Natural killer cell (primary cell): ENCODE data around the gene GSTM5. TPM values are rescaled to one million over a fixed set of nuclear protein-coding genes. Genes with fewer than 3 reads are reported as not detected.
A peak's percentile ranks its signal among the peaks of the same experiment; 100 is the strongest.
"Not testable (repeated sequence)": the region's sequence is repeated elsewhere in the genome, so short reads cannot be mapped to it uniquely, and the experiment has no call there.

Source experiments
- ATAC-seq, 3 donors: fragments of 150-1000 bp in 2 of 3; fragments of 200-7000 bp in 1 of 3; cut with Tn5 transposase; 1 replicate in 1 of 3; 2 replicates in 2 of 3; pipeline ENCODE4 v1.10.0; 2021; ENCODE audit warnings: mild to moderate bottlenecking in 2 of 3, moderate library complexity in 2 of 3
- DNase-seq, 2 donors: peaks; one replicate each; pipeline versions ENCODE4 v3.0.0 to v3.0.0-alpha.2; 2013 to 2021; ENCODE audit warnings: mixed read lengths in 1 of 2
- H3K27ac ChIP-seq: one replicate; pipeline ENCODE4 v1.5.1; 2013; ENCODE audit warnings: mild to moderate bottlenecking, low read length
- H3K27me3 ChIP-seq: one replicate; pipeline ENCODE4 v1.6.1; 2013; ENCODE audit warnings: low read length; ENCODE audit not compliant: control insufficient read depth, insufficient read depth
- H3K36me3 ChIP-seq: one replicate; pipeline ENCODE4 v1.6.1; 2013; ENCODE audit warnings: low read length; ENCODE audit not compliant: control insufficient read depth, insufficient read depth
- H3K4me1 ChIP-seq: one replicate; pipeline ENCODE4 v1.6.1; 2013; ENCODE audit warnings: low read length; ENCODE audit not compliant: control insufficient read depth, insufficient read depth
- H3K4me3 ChIP-seq: one replicate; pipeline ENCODE4 v1.5.1; 2013; ENCODE audit warnings: low read length
- H3K9me3 ChIP-seq: one replicate; pipeline ENCODE4 v1.6.1; 2013; ENCODE audit warnings: low read length; ENCODE audit not compliant: control insufficient read depth, insufficient read depth
- H3K27ac Mint-ChIP-seq, 2 donors: one replicate each; pipeline ENCODE4 v1.8.0; 2022; ENCODE audit warnings: mild to moderate bottlenecking in 2 of 2, mixed read lengths in 2 of 2, moderate library complexity in 1 of 2
- H3K27me3 Mint-ChIP-seq, 2 donors: one replicate each; pipeline ENCODE4 v1.8.0; 2022; ENCODE audit warnings: low read depth in 2 of 2, mixed read lengths in 2 of 2
- H3K36me3 Mint-ChIP-seq: one replicate; pipeline ENCODE4 v1.8.0; 2022; ENCODE audit warnings: mixed read lengths
- H3K4me1 Mint-ChIP-seq, 2 donors: one replicate each; pipeline ENCODE4 v1.8.0; 2022; ENCODE audit warnings: mixed read lengths in 2 of 2
- H3K4me3 Mint-ChIP-seq: one replicate; pipeline ENCODE4 v1.8.0; 2022; ENCODE audit warnings: mild to moderate bottlenecking, moderate library complexity, mixed read lengths
- H3K9me3 Mint-ChIP-seq, 2 donors: one replicate each; pipeline ENCODE4 v1.8.0; 2022; ENCODE audit warnings: mixed read lengths in 2 of 2
- CTCF ChIP-seq: fragments of 200-600 bp; IDR thresholded peaks from one replicate; pipeline ENCODE4 v1.8.0; 2022; ENCODE audit warnings: antibody characterized with exemption
- WGBS: methylation state at CpG from one replicate; pipeline ENCODE4 v1.1.7; 2013; ENCODE audit warnings: missing lambda C conversion rate; ENCODE audit not compliant: insufficient coverage; 5-methylcytosine and 5-hydroxymethylcytosine counted together
- intact Hi-C: fragments of 100-400 bp; cut with micrococcal nuclease; formaldehyde crosslinking; loops from one replicate; pipeline ENCODE4 v1.14.2; 2022
- total RNA-seq, 4 donors: library from RNA; stranded (reverse); fragments of 120-200 nt in 1 of 4; gene quantifications; one replicate each; pipeline versions ENCODE4 v1.2.3 to v1.2.4, GENCODE V29; 2013 to 2022

Gene GSTM5
- total RNA-seq, 3 donors from 2014 or later (not counting 1 experiment from before 2014, with no cell fraction given): 0.07 to 0.35 TPM; not detected in 1

GRCh38 chr1:109669246-109669948 lies 42.7 kb upstream of the GSTM5 start:
- ATAC-seq (peak; percentile 21 to 42 (median 37)), DNase-seq (peak; percentile 26 to 28)
- H3K27me3 ChIP-seq: no peaks in the 10 kb centered on the region
- TF ChIP-seq CTCF: no peak
- WGBS: 81% methylated on average over 22 of the region's 22 CpGs
- peak overlapping the region; percentile 14 to 88 for H3K27ac Mint-ChIP-seq
- intact Hi-C loops: no loop called here
- peaks cover 26% of the 10 kb centered on the region for H3K4me1 ChIP-seq
- H3K9me3 ChIP-seq: no peaks in the 10 kb centered on the region
- no peaks in the 10 kb centered on the region for H3K36me3 ChIP-seq
- no peaks in the 10 kb centered on the region for H3K27me3 Mint-ChIP-seq
- H3K36me3 Mint-ChIP-seq: no peaks in the 10 kb centered on the region
- H3K4me1 Mint-ChIP-seq: peaks cover 10 to 25% of the 10 kb centered on the region in 2 donors
- H3K4me3 ChIP-seq: no peak overlapping the region
- peak overlapping the region; percentile 65 for H3K4me3 Mint-ChIP-seq
- H3K27ac ChIP-seq: peak overlapping the region; percentile 1
- no peaks in the 10 kb centered on the region for H3K9me3 Mint-ChIP-seq

GRCh38 chr1:109669949-109670302 lies 42.1 kb upstream of the GSTM5 start:
- H3K27me3 Mint-ChIP-seq, ATAC-seq, H3K27ac ChIP-seq, H3K36me3 ChIP-seq, H3K9me3 Mint-ChIP-seq, H3K4me3 ChIP-seq, intact Hi-C loops, H3K27me3 ChIP-seq, H3K36me3 Mint-ChIP-seq, H3K9me3 ChIP-seq, DNase-seq: not testable (repeated sequence)
- peak overlapping the region; percentile 65 for H3K4me3 Mint-ChIP-seq
- peak overlapping the region; percentile 14 to 88 for H3K27ac Mint-ChIP-seq
- H3K4me1 ChIP-seq: peaks cover 26% of the 10 kb centered on the region
- 96% methylated on average over 4 of the region's 5 CpGs for WGBS
- H3K4me1 Mint-ChIP-seq: peaks cover 10 to 25% of the 10 kb centered on the region in 2 donors

GRCh38 chr1:109671067-109671466 lies 41.0 kb upstream of the GSTM5 start:
- H3K9me3 ChIP-seq: no peaks in the 10 kb centered on the region
- no peak overlapping the region for H3K4me3 ChIP-seq
- H3K4me1 ChIP-seq: peaks cover 26% of the 10 kb centered on the region
- Mint-ChIP-seq H3K4me3 (peak overlapping the region; percentile 29), H3K27ac (peak overlapping the region; percentile 0 to 88), H3K36me3 (no peaks in the 10 kb centered on the region), H3K27me3 (no peaks in the 10 kb centered on the region), H3K9me3 (no peaks in the 10 kb centered on the region), H3K4me1 (peaks cover 10 to 25% of the 10 kb centered on the region in 2 donors)
- intact Hi-C loops: no loop called here
- no peak overlapping the region for H3K27ac ChIP-seq
- no peaks in the 10 kb centered on the region for H3K27me3 ChIP-seq
- no peak for ATAC-seq
- no peak for TF ChIP-seq CTCF
- WGBS: 81% methylated on average over 4 of the region's 5 CpGs
- DNase-seq: no peak
- no peaks in the 10 kb centered on the region for H3K36me3 ChIP-seq

GRCh38 chr1:109673861-109674260 lies 38.2 kb upstream of the GSTM5 start:
- WGBS: 96% methylated on average over 1 of the region's 2 CpGs
- H3K9me3 ChIP-seq, H3K4me3 Mint-ChIP-seq, H3K27ac ChIP-seq, H3K27me3 Mint-ChIP-seq, DNase-seq, H3K36me3 ChIP-seq, H3K9me3 Mint-ChIP-seq, intact Hi-C loops, H3K36me3 Mint-ChIP-seq, H3K27me3 ChIP-seq, H3K4me3 ChIP-seq, ATAC-seq, H3K27ac Mint-ChIP-seq: not testable (repeated sequence)
- H3K4me1 Mint-ChIP-seq: peaks cover 4 to 19% of the 10 kb centered on the region in 2 donors
- peaks cover 15% of the 10 kb centered on the region for H3K4me1 ChIP-seq

- H3K27me3 Mint-ChIP-seq, DNase-seq, H3K4me1 ChIP-seq, H3K4me3 Mint-ChIP-seq, H3K27me3 ChIP-seq, ATAC-seq, H3K4me1 Mint-ChIP-seq, H3K36me3 ChIP-seq, H3K4me3 ChIP-seq, H3K36me3 Mint-ChIP-seq, H3K27ac Mint-ChIP-seq, H3K27ac ChIP-seq, H3K9me3 Mint-ChIP-seq, H3K9me3 ChIP-seq, intact Hi-C loops: not testable (repeated sequence)
- 85% methylated on average over 2 of the region's 3 CpGs for WGBS
Measured at GRCh38 chr1:109676683-109677381, 35.2 kb upstream of the GSTM5 start.
